Calu3 (cell line): ENCODE results near the gene DYNLT5. TPM values are rescaled to one million over a fixed set of nuclear protein-coding genes. Genes with fewer than 3 reads are reported as not detected.
"Not testable (repeated sequence)": the region's sequence is repeated elsewhere in the genome, so short reads cannot be mapped to it uniquely, and the experiment has no call there.

Experiments used
- BruUV-seq: library from RNA; stranded (reverse); fragments of 400-500 nt; replicated peaks from 2 replicates; lab custom pipeline; 2021; lab: Mats Ljungman, UMichigan
- CTCF ChIA-PET: fragments of 300-600 bp; sonication (Branson Sonifier 250); formaldehyde crosslinking; loops from one replicate; lab custom pipeline; 2022; ENCODE audit warnings: antibody characterized with exemption; lab: Charles Lee
- DNase-seq: peaks from one replicate; pipeline ENCODE4 v3.0.0; 2022
- H3K27ac Mint-ChIP-seq: one replicate; pipeline ENCODE4 v1.8.0; 2022; ENCODE audit warnings: mixed read lengths; ENCODE audit not compliant: unreplicated experiment
- H3K27me3 Mint-ChIP-seq: one replicate; pipeline ENCODE4 v1.8.0; 2022; ENCODE audit warnings: mixed read lengths; ENCODE audit not compliant: unreplicated experiment
- H3K36me3 Mint-ChIP-seq: one replicate; pipeline ENCODE4 v1.8.0; 2022; ENCODE audit warnings: mild to moderate bottlenecking, moderate library complexity, mixed read lengths; ENCODE audit not compliant: insufficient read depth, unreplicated experiment
- H3K4me1 Mint-ChIP-seq: one replicate; pipeline ENCODE4 v1.8.0; 2022; ENCODE audit warnings: mild to moderate bottlenecking, low read depth, mixed read lengths; ENCODE audit not compliant: unreplicated experiment
- H3K4me3 Mint-ChIP-seq: one replicate; pipeline ENCODE4 v1.8.0; 2022; ENCODE audit warnings: mild to moderate bottlenecking, low read depth, moderate library complexity, mixed read lengths; ENCODE audit not compliant: unreplicated experiment
- H3K9me3 Mint-ChIP-seq: one replicate; pipeline ENCODE4 v1.8.0; 2022; ENCODE audit warnings: low read depth, mixed read lengths; ENCODE audit not compliant: unreplicated experiment
- CTCF ChIP-seq: fragments of 200-600 bp; IDR thresholded peaks from one replicate; pipeline ENCODE4 v1.8.0; 2022; ENCODE audit warnings: antibody characterized with exemption; ENCODE audit not compliant: unreplicated experiment
- intact Hi-C: fragments of 100-400 bp; cut with micrococcal nuclease; formaldehyde crosslinking; loops from one replicate; pipeline ENCODE4 v1.10.0; 2022; ENCODE audit not compliant: unreplicated experiment
- total RNA-seq: library from RNA; stranded (reverse); gene quantifications from 2 replicates; pipeline ENCODE4 v1.2.3, GENCODE V29; 2022

DYNLT5 gene
- total RNA-seq, 1 experiment from 2014 or later, result not detected

DNA sequence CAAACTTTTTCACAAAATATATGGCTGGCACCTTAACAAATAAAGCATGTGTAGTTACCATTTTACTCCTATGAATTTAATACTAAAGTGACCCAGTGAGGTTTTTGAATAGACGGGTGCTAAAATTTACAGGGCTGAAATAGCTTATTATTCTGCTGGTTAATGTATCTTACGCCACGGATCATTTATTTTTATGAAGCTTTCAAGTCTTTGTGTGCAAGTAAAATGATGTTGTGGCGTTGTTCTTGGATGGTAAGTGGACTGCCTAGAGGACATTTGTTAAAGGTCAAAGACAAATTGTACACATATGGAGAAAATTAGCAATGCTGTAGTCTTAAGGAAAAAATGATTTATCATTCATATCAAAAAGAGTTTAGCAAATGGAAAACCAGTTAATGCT is 26.0 kb downstream of the DYNLT5 start:
- peaks cover 6% of the 10 kb centered on the region for H3K9me3 Mint-ChIP-seq

GRCh38 chr1:66778969-66779368 is 26.7 kb downstream of the DYNLT5 start:
- no TSS peak for BruUV-seq
- Mint-ChIP-seq H3K4me1 (no peaks in the 10 kb centered on the region), H3K27ac (no peak overlapping the region), H3K9me3 (peaks cover 6% of the 10 kb centered on the region), H3K27me3 (peaks cover 26% of the 10 kb centered on the region), H3K4me3 (no peak overlapping the region), H3K36me3 (no peaks in the 10 kb centered on the region)
- intact Hi-C loops, result no loop called here
- CTCF ChIA-PET, result no interaction called here
- no peak for DNase-seq
- TF ChIP-seq CTCF, result no peak

More for the DNA sequence above, 26.0 kb downstream of the DYNLT5 start:
- no peak for TF ChIP-seq CTCF
- DNase-seq, result no peak
- Mint-ChIP-seq H3K4me1 (no peaks in the 10 kb centered on the region), H3K4me3 (no peak overlapping the region), H3K27ac (no peak overlapping the region), H3K27me3 (peaks cover 26% of the 10 kb centered on the region), H3K36me3 (no peaks in the 10 kb centered on the region)
- CTCF ChIA-PET, result no interaction called here
- intact Hi-C loops, result no loop called here
- BruUV-seq, result no TSS peak

DNA sequence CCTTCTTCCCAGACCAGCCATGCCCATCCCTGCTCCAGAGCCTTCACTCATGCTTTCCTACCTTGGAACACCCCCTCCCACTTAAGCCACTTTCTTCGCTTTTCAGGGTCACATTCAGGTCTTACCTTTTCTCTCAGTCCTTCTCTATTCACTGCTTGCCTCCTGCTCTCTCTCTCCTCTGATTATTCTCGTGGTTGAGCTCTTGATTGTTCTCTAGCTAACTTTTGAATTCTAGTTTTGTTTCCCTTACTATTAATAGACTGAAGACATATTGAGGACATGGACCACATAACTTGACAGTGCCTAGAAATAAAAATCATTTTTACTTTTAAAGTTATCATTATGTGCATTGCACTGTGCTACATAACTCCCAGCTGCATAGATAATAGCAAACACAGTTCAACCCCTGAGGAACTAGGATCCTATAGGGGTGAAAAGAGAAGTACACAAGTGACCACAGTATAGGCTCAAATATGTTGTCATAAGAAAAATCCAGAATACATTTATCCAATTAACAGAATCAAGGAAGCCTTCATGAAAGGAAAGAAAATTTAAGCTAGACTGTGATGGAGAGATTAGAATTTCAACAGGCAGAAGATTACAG is 27.3 kb downstream of the DYNLT5 start:
- TF ChIP-seq CTCF, result no peak
- CTCF ChIA-PET, result interaction anchor here (0.6 kb wide), 1 partner anchor 184 kb away, joined by 4 read pairs; no protein-coding TSS in a partner anchor
- DNase-seq, result no peak
- Mint-ChIP-seq H3K27ac (no peak overlapping the region), H3K36me3 (no peaks in the 10 kb centered on the region), H3K9me3 (peaks cover 6% of the 10 kb centered on the region), H3K4me1 (no peaks in the 10 kb centered on the region), H3K27me3 (peaks cover 26% of the 10 kb centered on the region), H3K4me3 (no peak overlapping the region)
- BruUV-seq, result no TSS peak
- intact Hi-C loops, result no loop called here

DNA sequence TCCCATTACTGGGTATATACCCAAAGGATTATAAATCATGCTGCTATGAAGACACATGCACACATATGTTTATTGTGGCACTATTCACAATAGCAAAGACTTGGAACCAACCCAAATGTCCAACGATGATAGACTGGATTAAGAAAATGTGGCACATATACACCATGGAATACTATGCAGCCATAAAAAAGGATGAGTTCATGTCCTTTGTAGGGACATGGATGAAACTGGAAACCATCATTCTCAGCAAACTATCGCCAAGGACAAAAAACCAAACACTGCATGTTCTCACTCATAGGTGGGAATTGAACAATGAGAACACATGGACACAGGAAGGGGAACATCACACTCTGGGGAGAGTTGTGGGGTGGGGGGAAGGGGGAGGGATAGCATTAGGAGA is 33.5 kb downstream of the DYNLT5 start:
- DNase-seq, H3K36me3 Mint-ChIP-seq, BruUV-seq, H3K27ac Mint-ChIP-seq, CTCF ChIA-PET, intact Hi-C loops, H3K4me3 Mint-ChIP-seq, H3K9me3 Mint-ChIP-seq: not testable (repeated sequence)
- Mint-ChIP-seq H3K27me3 (peaks cover 11% of the 10 kb centered on the region), H3K4me1 (peaks cover 11% of the 10 kb centered on the region)

DNA sequence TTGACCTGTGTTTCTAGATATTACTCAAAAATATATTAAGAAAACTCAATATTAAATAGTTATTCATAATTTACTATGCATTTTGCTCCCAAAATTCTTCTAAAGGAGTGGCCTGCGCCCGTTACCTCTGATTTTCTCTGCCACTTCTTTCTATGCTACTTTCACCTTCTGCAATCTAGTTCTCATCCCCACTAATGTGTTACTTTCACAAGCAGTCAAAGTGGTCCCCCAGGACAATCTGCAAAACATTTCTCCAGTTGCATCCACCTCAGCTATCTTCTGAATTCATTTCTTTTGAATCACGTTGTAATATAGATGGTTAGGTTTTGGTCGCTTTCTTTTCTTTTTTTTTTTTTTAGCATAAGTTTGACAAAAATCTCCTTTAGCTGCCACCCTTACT is 35.4 kb downstream of the DYNLT5 start:
- no peak for DNase-seq
- BruUV-seq, result no TSS peak
- CTCF ChIA-PET, result no interaction called here
- Mint-ChIP-seq H3K4me3 (no peak overlapping the region), H3K36me3 (no peaks in the 10 kb centered on the region), H3K27ac (no peak overlapping the region), H3K4me1 (peaks cover 11% of the 10 kb centered on the region), H3K9me3 (no peaks in the 10 kb centered on the region), H3K27me3 (no peaks in the 10 kb centered on the region)
- no peak for TF ChIP-seq CTCF
- intact Hi-C loops, result no loop called here
